Activated CD4-positive, alpha-beta T cell treated with anti-CD3 and anti-CD28 coated beads, Interleukin-2, amount 10 ng/mL, durations not matched to agents 7 days and 5 days (primary cell): ENCODE measurements around the gene OR8D1. TPM values are rescaled to one million over a fixed set of nuclear protein-coding genes. Genes with fewer than 3 reads are reported as not detected.
"Not testable (repeated sequence)": the region's sequence is repeated elsewhere in the genome, so short reads cannot be mapped to it uniquely, and the experiment has no call there.

Experiments used
- CTCF ChIA-PET: fragments of 350-600 bp; sonication (Branson Sonifier 250); formaldehyde crosslinking; loops from one replicate; lab custom pipeline; 2021; ENCODE audit warnings: antibody characterized with exemption; lab: Charles Lee
- POLR2A ChIA-PET: fragments of 350-600 bp; sonication (Branson Sonifier 250); formaldehyde crosslinking; loops from one replicate; lab custom pipeline; 2021; ENCODE audit warnings: antibody characterized with exemption; lab: Charles Lee
- DNase-seq: peaks from one replicate; pipeline ENCODE4 v3.0.0-alpha.2; 2020
- H3K27ac Mint-ChIP-seq: one replicate; pipeline ENCODE4 v1.8.0; 2021; ENCODE audit warnings: mild to moderate bottlenecking, moderate library complexity, mixed read lengths
- H3K27me3 Mint-ChIP-seq: one replicate; pipeline ENCODE4 v1.8.0; 2021; ENCODE audit warnings: mixed read lengths
- H3K36me3 Mint-ChIP-seq: one replicate; pipeline ENCODE4 v1.8.0; 2021; ENCODE audit warnings: low read depth, mixed read lengths
- H3K4me1 Mint-ChIP-seq: one replicate; pipeline ENCODE4 v1.8.0; 2021; ENCODE audit warnings: mixed read lengths
- H3K4me3 Mint-ChIP-seq: one replicate; pipeline ENCODE4 v1.8.0; 2021; ENCODE audit warnings: mild to moderate bottlenecking, moderate library complexity, mixed read lengths
- H3K9me3 Mint-ChIP-seq: one replicate; pipeline ENCODE4 v1.8.0; 2021; ENCODE audit warnings: mixed read lengths
- total RNA-seq, 2 experiments: library from RNA; stranded (reverse); gene quantifications; one replicate each; pipeline ENCODE4 v1.2.3, GENCODE V29; 2021

Gene OR8D1
- total RNA-seq, 2 experiments from 2014 or later = not detected

DNA sequence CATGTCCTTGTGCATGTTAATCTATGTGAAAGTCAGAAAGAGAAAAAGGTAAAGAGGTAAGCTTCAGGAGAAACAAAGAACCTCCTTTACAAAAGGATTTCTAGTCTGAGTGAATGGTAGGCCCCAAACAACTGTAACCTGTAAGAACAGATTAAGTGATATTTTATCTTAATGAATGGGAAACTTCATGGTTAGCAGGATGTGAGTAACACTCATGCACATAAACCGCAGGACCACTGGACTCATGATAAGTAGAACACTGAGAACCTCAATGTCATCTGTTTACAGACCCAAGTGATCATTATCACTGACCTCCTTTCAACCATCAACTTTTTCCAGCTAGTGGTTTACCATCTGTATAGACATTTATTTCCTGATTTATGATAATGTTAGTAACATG is 37.7 kb downstream of the OR8D1 start:
- CTCF ChIA-PET = interaction anchor here (0.6 kb wide), 1 partner anchor 18 kb away, joined by 3 read pairs; no protein-coding TSS in a partner anchor
- no peak overlapping the region for H3K4me3 Mint-ChIP-seq

GRCh38 chr11:124274000-124274399 is 39.7 kb downstream of the OR8D1 start:
- Mint-ChIP-seq H3K27ac (no peak overlapping the region), H3K9me3 (no peaks in the 10 kb centered on the region), H3K4me1 (no peaks in the 10 kb centered on the region), H3K36me3 (no peaks in the 10 kb centered on the region), H3K4me3 (no peak overlapping the region), H3K27me3 (no peaks in the 10 kb centered on the region)
- POLR2A ChIA-PET = no interaction called here
- no peak for DNase-seq
- CTCF ChIA-PET = no interaction called here

More for the DNA sequence above, 37.7 kb downstream of the OR8D1 start:
- Mint-ChIP-seq H3K36me3 (no peaks in the 10 kb centered on the region), H3K4me1 (no peaks in the 10 kb centered on the region), H3K27ac (no peak overlapping the region), H3K9me3 (no peaks in the 10 kb centered on the region), H3K27me3 (no peaks in the 10 kb centered on the region)
- POLR2A ChIA-PET = no interaction called here
- DNase-seq = no peak

- CTCF ChIA-PET, POLR2A ChIA-PET, H3K36me3 Mint-ChIP-seq, H3K4me1 Mint-ChIP-seq, H3K27ac Mint-ChIP-seq, H3K9me3 Mint-ChIP-seq, DNase-seq, H3K4me3 Mint-ChIP-seq, H3K27me3 Mint-ChIP-seq: not testable (repeated sequence)
Observed at GRCh38 chr11:124270886-124271285, 42.9 kb downstream of the OR8D1 start.

DNA sequence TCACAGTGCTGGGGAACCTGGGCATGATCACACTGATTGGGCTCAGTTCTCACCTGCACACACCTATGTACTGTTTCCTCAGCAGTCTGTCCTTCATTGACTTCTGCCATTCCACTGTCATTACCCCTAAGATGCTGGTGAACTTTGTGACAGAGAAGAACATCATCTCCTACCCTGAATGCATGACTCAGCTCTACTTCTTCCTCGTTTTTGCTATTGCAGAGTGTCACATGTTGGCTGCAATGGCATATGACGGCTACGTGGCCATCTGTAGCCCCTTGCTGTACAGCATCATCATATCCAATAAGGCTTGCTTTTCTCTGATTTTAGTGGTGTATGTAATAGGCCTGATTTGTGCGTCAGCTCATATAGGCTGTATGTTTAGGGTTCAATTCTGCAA is 48.7 kb downstream of the OR8D1 start:
- POLR2A ChIA-PET, H3K36me3 Mint-ChIP-seq, H3K4me3 Mint-ChIP-seq, H3K27me3 Mint-ChIP-seq, H3K4me1 Mint-ChIP-seq, DNase-seq, CTCF ChIA-PET, H3K27ac Mint-ChIP-seq, H3K9me3 Mint-ChIP-seq: not testable (repeated sequence)

DNA sequence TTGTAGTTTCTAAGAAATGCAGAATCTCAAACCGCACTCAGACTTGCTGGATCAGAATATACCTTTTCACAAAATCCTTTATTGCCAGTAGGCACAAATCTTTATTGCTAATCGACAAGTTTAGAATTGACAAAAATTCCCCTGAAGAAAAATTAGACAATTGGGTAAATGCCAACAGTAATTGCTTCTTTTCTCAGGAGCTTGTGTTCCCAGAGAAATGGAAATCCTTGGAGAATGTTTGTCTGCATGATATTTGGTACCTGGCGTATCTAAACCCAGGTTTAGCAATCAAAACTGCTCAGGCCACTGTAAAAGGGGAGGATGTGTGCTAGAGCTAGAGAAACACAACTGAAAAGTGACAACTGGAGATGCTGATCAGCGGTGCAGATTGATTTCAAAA is 57.7 kb downstream of the OR8D1 start, which contains the start of gene OR8G5:
Gene OR8G5 (plus strand): TSS at position 301 of the 400 bp plus-strand sequence. CDS start 8,556 bp downstream, outside the sequence.
- Mint-ChIP-seq H3K4me3 (no peak within 1 kb of the TSS), H3K27me3 (no peaks in the 10 kb centered on the region), H3K9me3 (no peaks in the 10 kb centered on the region), H3K4me1 (no peaks in the 10 kb centered on the region), H3K27ac (no peak within 1 kb of the TSS), H3K36me3 (no peaks in the 10 kb centered on the region)
- ChIA-PET POLR2A (no interaction called here), CTCF (no interaction called here)
- no peak for DNase-seq

Other genes with a start within 250 kb of the OR8D1 start
- 1 to 10 TPM; 6.7 to 6.8 TPM for gene VWA5A, start 198.5 kb downstream of the OR8D1 start, total RNA-seq
- gene OR10D3, start 130.6 kb downstream of the OR8D1 start, total RNA-seq = not detected
- gene OR8G1, start 72.9 kb downstream of the OR8D1 start, total RNA-seq = not detected
- gene OR8G5, start 57.6 kb downstream of the OR8D1 start, total RNA-seq = not detected
- not detected for gene OR8D2, start 6.2 kb upstream of the OR8D1 start, total RNA-seq
- not detected for gene OR8B2, start 70.5 kb upstream of the OR8D1 start, total RNA-seq
- gene OR8B3, start 85.1 kb upstream of the OR8D1 start, total RNA-seq = not detected
- not detected for gene OR8B4, start 110.9 kb upstream of the OR8D1 start, total RNA-seq
- gene OR8B8, start 131.7 kb upstream of the OR8D1 start, total RNA-seq = not detected
- not detected for gene OR8B12, start 229.7 kb upstream of the OR8D1 start, total RNA-seq